Stimulated activated CD4-positive, alpha-beta T cell treated with anti-CD3 and anti-CD28 coated beads, TNF-alpha, amount 100 ng/mL, for 4 hours (primary cell): ENCODE measurements around the gene TENM4.
"Not testable (repeated sequence)": the region's sequence is repeated elsewhere in the genome, so short reads cannot be mapped to it uniquely, and the experiment has no call there.

Experiments
- DNase-seq, 3 experiments: peaks; one replicate each; pipeline ENCODE4 v3.0.0-alpha.2; 2020; ENCODE audit warnings: low read depth in 3 of 3

The TENM4 gene

GRCh38 chr11:79249295-79249993 is 191.4 kb downstream of the TENM4 start:
- no peak for DNase-seq

DNA sequence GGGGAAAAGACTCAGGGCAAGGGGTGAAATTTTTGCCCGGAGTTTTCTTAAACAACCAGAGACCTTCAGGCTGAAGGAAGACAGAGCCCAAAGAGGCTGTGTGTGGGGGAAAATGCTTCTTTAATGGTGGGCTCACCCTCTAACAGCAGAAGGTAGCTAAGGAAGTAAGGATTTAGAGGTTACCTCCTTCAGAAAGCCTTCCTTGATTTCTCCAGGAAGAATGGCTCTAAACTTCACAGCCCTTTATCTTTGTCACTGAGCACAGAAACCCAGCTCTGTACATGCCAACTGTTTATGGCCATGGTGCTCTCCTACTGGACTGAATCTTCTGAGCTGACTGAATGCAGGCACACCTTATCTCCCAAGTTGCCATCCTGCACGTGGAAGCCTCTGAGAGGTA is 196.0 kb downstream of the TENM4 start:
- DNase-seq: no peak

- DNase-seq: no peak
Observed at GRCh38 chr11:79244241-79244772, 196.5 kb downstream of the TENM4 start.

DNA sequence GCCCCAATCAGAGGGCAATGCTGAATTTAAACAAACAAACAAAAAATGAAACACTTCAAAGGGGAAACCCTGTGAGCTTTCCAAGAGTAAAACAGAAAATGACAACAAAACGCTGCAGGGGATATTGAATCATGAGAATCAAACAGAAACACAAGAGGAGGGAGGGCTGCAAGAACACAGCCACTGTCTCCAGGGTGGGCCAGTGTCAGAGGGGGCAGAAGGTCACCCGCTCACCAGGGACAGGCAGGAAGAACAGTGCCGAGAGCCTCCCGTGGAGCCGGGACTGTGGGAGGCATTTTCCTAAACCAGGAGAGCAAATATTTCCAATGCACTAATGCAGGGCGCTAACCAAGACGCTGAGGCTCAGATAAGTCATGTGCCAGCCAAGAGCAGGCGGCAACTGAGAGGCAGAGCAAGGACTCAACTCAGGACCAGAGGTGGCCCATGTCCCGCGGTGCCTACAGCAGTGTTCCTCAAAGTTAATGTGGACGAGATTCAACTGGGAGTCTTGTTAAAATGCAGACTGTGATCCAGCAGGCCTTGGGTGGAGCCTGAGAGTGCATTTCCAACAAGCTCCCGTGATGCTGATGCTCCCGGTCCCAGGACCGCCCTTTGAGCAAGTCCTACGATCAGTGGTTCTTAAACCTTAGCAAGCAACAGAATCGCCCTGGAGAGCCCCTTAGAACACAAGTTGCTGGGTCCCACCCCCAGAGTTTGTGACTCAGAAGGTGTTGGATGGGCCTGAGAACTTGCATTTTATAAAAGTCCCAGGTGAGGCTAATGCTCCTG is 197.2 kb downstream of the TENM4 start:
- no peak for DNase-seq

DNA sequence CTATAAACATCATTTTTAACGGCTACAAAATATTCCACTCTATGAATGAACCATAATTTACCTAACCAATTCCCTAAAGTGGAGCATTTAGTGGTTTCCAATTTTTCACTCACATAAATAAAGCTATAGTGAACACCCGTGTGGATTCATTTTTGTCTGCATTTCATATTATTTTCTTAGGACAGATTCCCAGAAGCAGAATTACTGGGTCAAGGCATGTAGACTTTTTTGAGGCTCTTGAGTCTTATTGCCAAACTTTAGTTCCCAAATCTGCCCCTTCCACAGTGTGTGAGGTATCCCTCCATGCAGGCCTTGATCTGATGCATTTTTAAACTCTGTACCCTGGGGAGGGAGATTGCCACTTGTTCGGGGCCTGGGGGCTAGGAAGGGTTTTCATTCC is 198.2 kb downstream of the TENM4 start:
- DNase-seq: no peak

DNA sequence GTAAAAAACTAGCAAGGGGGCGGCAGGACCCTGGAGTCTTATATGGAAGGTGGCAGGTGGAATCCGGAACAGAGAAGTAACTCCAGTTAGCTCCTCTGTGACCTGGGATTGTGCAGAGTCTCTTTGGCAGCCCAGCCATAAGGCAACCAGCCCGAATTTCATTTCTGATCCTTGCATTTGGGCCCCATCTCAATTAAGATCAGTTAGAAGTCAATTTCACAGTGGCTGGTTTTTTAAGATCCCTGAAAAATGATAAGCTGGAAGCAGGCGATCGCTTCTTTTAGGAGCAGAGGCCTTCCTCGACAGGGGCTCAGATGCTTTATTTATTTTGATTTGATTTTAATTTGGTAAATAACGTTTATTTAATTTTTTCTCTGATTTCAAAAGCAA is 199.0 kb downstream of the TENM4 start:
- DNase-seq: no peak

GRCh38 chr11:79241205-79241851 is 199.5 kb downstream of the TENM4 start:
- no peak for DNase-seq

- no peak for DNase-seq
Observed at GRCh38 chr11:79237703-79238102, 203.1 kb downstream of the TENM4 start.

DNA sequence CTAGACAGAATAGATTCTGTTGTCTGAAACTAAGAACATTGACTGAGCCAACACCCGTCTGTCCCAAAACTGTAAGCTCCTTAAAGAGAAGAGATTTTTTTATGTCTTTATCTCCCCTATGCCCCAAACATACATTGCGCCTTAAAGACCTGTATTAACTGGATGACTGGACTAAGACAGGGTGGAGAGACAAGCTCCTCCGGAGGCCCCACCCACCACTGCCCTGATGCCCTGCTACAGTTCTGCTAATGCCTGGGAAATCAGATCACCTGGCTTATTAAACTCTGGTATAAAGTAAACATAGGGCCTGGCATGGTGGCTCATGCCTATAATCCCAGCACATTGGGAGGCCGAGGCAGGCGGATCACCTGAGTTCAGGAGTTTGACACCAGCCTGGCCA is 203.7 kb downstream of the TENM4 start:
- no peak for DNase-seq

GRCh38 chr11:79236541-79236971 is 204.3 kb downstream of the TENM4 start:
- DNase-seq: no peak

- no peak for DNase-seq
Observed at GRCh38 chr11:79235696-79236095, 205.1 kb downstream of the TENM4 start.

DNA sequence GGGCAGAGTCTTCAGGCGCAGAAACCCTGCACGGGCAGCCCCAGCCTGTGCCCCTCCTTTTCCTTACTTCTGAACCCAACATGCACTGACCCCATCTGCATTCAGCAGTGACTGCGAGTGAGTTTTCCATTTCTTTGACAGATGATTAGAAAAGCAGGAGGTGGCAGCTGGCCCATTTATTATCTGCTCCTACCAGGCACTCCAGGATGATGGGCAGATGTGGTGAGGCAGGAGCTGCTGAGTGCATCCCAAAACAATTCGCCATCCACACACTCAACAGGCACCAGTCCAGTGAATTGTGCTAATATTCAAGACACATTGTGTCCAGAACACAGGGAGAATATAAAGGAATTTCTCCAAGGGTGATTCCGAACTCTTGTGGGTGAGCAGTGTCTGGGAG is 208.5 kb downstream of the TENM4 start:
- DNase-seq: no peak

DNA sequence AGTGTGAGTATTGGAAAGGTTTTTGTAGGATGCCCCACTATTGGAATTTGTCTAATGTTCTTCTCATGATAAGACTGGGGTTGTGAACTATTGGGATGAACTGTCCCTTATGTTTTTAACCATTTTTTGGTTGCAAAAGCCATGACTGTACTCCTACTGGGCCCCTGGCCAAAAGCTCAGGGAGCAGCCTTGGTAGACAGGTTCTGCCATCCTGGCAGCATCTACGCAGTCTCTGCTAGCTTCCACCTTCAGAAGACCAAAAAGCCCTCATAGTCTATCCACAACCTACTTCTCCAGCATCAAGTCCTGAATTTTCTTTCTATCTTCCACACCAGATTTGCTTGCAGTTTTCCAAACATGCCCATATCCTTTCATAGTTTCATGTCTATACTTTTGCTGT is 211.8 kb downstream of the TENM4 start:
- DNase-seq: no peak

- no peak for DNase-seq
Observed at GRCh38 chr11:79227767-79228755, 212.8 kb downstream of the TENM4 start.

DNA sequence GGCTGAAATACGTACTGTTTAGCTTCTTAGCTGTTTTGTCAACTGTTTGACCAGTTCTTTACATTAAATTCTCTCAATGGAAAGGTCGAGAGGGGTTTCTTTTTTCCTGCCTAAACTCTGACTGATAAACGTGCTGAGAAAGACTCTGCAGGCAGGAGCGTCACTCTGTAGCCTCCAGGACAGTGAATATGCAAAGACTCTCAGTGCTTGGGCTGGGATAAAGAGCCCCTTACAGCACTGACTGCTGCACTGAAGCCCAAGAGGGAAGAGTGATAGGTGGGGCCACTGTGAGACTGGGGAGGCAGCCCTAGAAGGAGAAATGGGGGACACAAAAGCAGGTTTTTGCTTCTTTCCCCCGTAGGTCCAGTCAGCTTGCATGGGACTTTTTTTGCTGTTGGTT is 213.5 kb downstream of the TENM4 start:
- DNase-seq: no peak

DNA sequence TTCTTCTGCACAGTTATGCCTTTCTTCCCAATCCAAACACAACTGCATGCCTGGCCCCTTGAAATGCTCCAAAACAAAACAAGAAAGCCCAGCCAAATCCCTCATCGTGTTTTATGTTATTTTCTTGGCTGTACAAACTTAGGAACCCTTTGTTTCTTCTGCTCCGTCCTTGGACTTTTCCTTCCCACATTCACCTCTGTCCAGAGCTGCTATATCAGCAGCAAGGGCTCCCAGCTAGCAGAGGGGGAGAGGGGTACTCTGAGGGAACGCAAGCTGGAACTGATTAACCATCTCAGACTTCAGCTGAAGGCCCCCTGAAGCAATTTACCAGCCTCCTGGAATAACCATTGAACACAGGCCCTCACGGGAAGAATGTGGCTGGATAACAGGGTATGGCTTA is 214.7 kb downstream of the TENM4 start:
- no peak for DNase-seq

GRCh38 chr11:79222163-79222562 is 218.7 kb downstream of the TENM4 start:
- not testable (repeated sequence) for DNase-seq

- no peak for DNase-seq
Observed at GRCh38 chr11:79221444-79222130, 219.2 kb downstream of the TENM4 start.

DNA sequence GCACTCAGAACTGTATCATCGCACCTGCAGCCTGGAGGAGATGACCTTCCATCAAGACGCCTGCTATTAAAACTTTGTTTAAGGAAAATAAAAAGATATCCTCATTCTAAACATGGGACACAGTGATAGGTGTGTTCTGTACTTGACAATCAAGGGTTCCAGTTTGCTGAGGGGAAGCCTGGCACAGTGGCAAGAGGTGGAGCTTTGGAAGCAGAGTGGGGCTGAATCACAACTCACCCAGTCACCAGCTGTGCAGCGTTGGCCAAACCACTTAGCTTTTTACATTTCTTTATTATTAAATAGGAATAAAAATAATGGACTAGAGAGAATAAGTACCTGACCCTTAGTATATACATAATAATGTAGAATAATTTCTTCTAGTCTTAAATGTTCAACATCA is 220.7 kb downstream of the TENM4 start:
- DNase-seq: no peak

DNA sequence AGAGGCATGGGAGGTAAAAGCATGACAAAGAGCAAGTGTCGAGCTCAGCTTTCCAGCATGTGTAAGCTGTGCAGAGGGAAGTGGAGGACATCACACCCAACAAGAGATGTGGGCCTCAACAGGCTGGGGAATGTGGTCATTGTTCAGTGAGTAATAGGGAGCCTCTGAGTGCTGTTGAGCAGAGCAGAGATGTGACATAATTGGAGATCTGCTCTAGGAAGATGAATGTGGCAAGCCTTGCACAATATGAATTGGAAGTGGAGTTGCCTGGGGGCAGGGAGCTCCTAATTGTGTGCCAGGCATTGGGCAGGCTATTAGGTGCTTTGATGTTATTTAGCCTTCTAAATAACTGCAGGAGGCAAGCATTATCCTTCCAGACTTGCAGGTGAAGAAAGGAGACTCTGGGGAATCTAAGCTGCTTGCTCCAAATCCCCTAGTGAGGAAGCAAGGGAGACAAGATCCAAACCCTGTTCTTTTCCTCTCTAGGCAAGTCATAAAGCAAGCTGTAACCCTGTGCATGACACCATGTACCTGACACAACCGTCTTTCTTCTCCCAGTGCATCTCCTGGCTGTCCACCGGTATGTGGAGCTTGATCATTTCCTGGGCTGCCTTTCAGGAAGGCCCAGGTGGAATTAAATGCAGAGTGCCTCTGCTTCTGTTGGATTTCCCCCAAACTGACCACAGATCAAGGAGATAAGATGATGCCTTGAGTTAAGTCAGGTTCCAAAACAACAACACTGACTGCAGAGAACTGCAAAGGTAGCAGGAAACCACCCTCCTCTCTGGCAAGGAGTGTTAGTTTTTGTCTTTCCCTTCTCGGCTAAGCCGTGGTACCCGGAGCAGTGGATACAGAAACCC is 221.4 kb downstream of the TENM4 start:
- DNase-seq: no peak
